Neural cell (in vitro differentiated cells): Measurements from ENCODE around the gene DCAF11. TPM values are rescaled to one million over a fixed set of nuclear protein-coding genes. Genes with fewer than 3 reads are reported as not detected.

Experiments
- H2AFZ ChIP-seq: fragments of 200-600, 300-800 bp; sonication (generic), shearing (Covaris generic); 2 replicates; pipeline ENCODE4 v1.6.0; 2014; ENCODE audit warnings: low read depth, mild to moderate bottlenecking, antibody characterized with exemption, low read length, moderate library complexity
- H3F3A ChIP-seq: fragments of 200-600 bp; shearing (Covaris generic); 2 replicates; pipeline ENCODE4 v1.6.1; 2016; ENCODE audit warnings: mild to moderate bottlenecking, moderate library complexity, mixed read lengths, antibody characterized with exemption, low read length; ENCODE audit not compliant: insufficient read depth, poor library complexity, severe bottlenecking
- H3K27ac ChIP-seq: fragments of 200-600, 300-800 bp; sonication (generic), shearing (Covaris generic); 2 replicates; pipeline ENCODE4 v1.5.1; 2014; ENCODE audit warnings: mild to moderate bottlenecking, low read length, moderate library complexity
- H3K27me3 ChIP-seq: fragments of 300-800, 200-600 bp; sonication (generic), shearing (Covaris generic); 2 replicates; pipeline ENCODE4 v1.6.0; 2014; ENCODE audit warnings: mild to moderate bottlenecking, low read depth, low read length, moderate library complexity; ENCODE audit not compliant: insufficient read depth
- H3K36me3 ChIP-seq: fragments of 300-800, 200-600 bp; sonication (generic), shearing (Covaris generic); 2 replicates; pipeline ENCODE4 v1.5.1; 2014; ENCODE audit warnings: mild to moderate bottlenecking, antibody characterized with exemption, low read length, moderate library complexity; ENCODE audit not compliant: insufficient read depth
- H3K4me2 ChIP-seq: fragments of 300-800, 200-600 bp; sonication (generic), shearing (Covaris generic); 2 replicates; pipeline ENCODE4 v1.6.0; 2014; ENCODE audit warnings: mild to moderate bottlenecking, low read length
- H3K4me3 ChIP-seq: fragments of 300-800, 200-600 bp; sonication (generic), shearing (Covaris generic); 2 replicates; pipeline ENCODE4 v1.5.1; 2014; ENCODE audit warnings: mild to moderate bottlenecking, low read length, moderate library complexity
- H3K79me2 ChIP-seq: fragments of 200-600 bp; shearing (Covaris generic); replicated peaks from 2 replicates; pipeline ENCODE4 v1.6.0; 2014; ENCODE audit warnings: mild to moderate bottlenecking, low read length, moderate library complexity; ENCODE audit not compliant: insufficient read depth
- H3K9ac ChIP-seq: fragments of 300-800, 200-600 bp; sonication (generic), shearing (Covaris generic); 2 replicates; pipeline ENCODE4 v1.6.1; 2016; ENCODE audit warnings: mild to moderate bottlenecking, low read length, mixed read lengths
- H3K9me2 ChIP-seq: fragments of 200-600 bp; shearing (Covaris generic); 2 replicates; pipeline ENCODE4 v1.6.1; 2016; ENCODE audit warnings: mild to moderate bottlenecking, low read length, mixed read lengths; ENCODE audit not compliant: insufficient read depth
- H3K9me3 ChIP-seq: fragments of 200-600, 300-800 bp; sonication (generic), shearing (Covaris generic); 2 replicates; pipeline ENCODE4 v1.6.1; 2016; ENCODE audit warnings: mild to moderate bottlenecking, mixed run types, low read length, moderate library complexity, mixed read lengths
- H4K20me1 ChIP-seq: fragments of 200-600 bp; shearing (Covaris generic); 2 replicates; pipeline ENCODE4 v1.6.1; 2016; ENCODE audit warnings: mild to moderate bottlenecking, mixed run types; ENCODE audit not compliant: insufficient read depth
- CTCF ChIP-seq: fragments of 450-650 bp; IDR thresholded peaks from 2 replicates; pipeline ENCODE4 v1.5.1; 2014; ENCODE audit warnings: antibody characterized with exemption, mild to moderate bottlenecking, moderate library complexity; ENCODE audit not compliant: poor library complexity, severe bottlenecking
- EP300 ChIP-seq: fragments of 450-650 bp; conservative IDR thresholded peaks from 2 replicates; pipeline ENCODE4 v1.6.1; 2014; ENCODE audit warnings: antibody characterized with exemption, mild to moderate bottlenecking, moderate library complexity; ENCODE audit not compliant: poor library complexity, severe bottlenecking
- EZH2 ChIP-seq: fragments of 200-600, 300-800 bp; shearing (Covaris generic), sonication (generic); IDR thresholded peaks from 2 replicates; pipeline ENCODE4 v1.6.1; 2014; ENCODE audit warnings: antibody characterized with exemption, low read length, borderline replicate concordance, mild to moderate bottlenecking; ENCODE audit not compliant: insufficient read depth, poor library complexity, severe bottlenecking
- MXI1 ChIP-seq: fragments of 450-650 bp; conservative IDR thresholded peaks from 2 replicates; pipeline ENCODE4 v1.6.1; 2014; ENCODE audit warnings: antibody characterized with exemption, mild to moderate bottlenecking; ENCODE audit not compliant: poor library complexity, severe bottlenecking
- POLR2AphosphoS5 ChIP-seq: IDR thresholded peaks from 2 replicates; pipeline ENCODE4 v1.6.1; 2012
- RAD21 ChIP-seq: fragments of 450-650 bp; conservative IDR thresholded peaks from 2 replicates; pipeline ENCODE4 v1.6.1; 2014; ENCODE audit warnings: antibody characterized with exemption, mild to moderate bottlenecking, moderate library complexity
- REST ChIP-seq: IDR thresholded peaks from 2 replicates; pipeline ENCODE4 v1.6.1; 2012; ENCODE audit warnings: borderline replicate concordance
- SMC3 ChIP-seq: fragments of 450-650 bp; conservative IDR thresholded peaks from 2 replicates; pipeline ENCODE4 v1.6.1; 2014; ENCODE audit warnings: antibody characterized with exemption, mild to moderate bottlenecking, moderate library complexity; ENCODE audit not compliant: poor library complexity
- TAF1 ChIP-seq: IDR thresholded peaks from 2 replicates; pipeline ENCODE4 v1.6.1; 2012; ENCODE audit warnings: low read depth
- polyA plus RNA-seq: library from polyadenylated mRNA; depleted of rRNA; stranded (reverse); fragments of >200 nt; gene quantifications from 2 replicates; pipeline ENCODE4 v1.2.3, GENCODE V29; 2014

Gene DCAF11
- polyA plus RNA-seq, 1 donor from 2014 or later: 74.5 TPM

GRCh38 chr14:24084440-24084839, 30.1 kb upstream of the DCAF11 start:
- H3K9ac ChIP-seq: no peak overlapping the region
- H3K9me2 ChIP-seq: no peaks in the 10 kb centered on the region
- no peak overlapping the region for H2AFZ ChIP-seq
- no peak overlapping the region for H3K4me3 ChIP-seq
- no peak overlapping the region for H3K27ac ChIP-seq
- no peaks in the 10 kb centered on the region for H3K36me3 ChIP-seq
- H3K79me2 ChIP-seq: no peaks in the 10 kb centered on the region
- no peaks in the 10 kb centered on the region for H3K9me3 ChIP-seq
- H3K27me3 ChIP-seq: no peaks in the 10 kb centered on the region
- H4K20me1 ChIP-seq: no peaks in the 10 kb centered on the region
- H3F3A ChIP-seq: no peaks in the 10 kb centered on the region
- TF ChIP-seq REST (no peak), MXI1 (no peak), EZH2 (no peak), SMC3 (no peak), TAF1 (no peak), EP300 (no peak), CTCF (no peak), POLR2AphosphoS5 (no peak)
- no peak overlapping the region for H3K4me2 ChIP-seq

GRCh38 chr14:24085215-24085614, 29.4 kb upstream of the DCAF11 start:
- no peak overlapping the region for H3K27ac ChIP-seq
- no peaks in the 10 kb centered on the region for H3K9me2 ChIP-seq
- no peaks in the 10 kb centered on the region for H3K79me2 ChIP-seq
- H3K9ac ChIP-seq: no peak overlapping the region
- no peak overlapping the region for H3K4me3 ChIP-seq
- no peak overlapping the region for H2AFZ ChIP-seq
- no peak overlapping the region for H3K4me2 ChIP-seq
- H3K36me3 ChIP-seq: no peaks in the 10 kb centered on the region
- H3K27me3 ChIP-seq: no peaks in the 10 kb centered on the region
- H4K20me1 ChIP-seq: no peaks in the 10 kb centered on the region
- no peaks in the 10 kb centered on the region for H3F3A ChIP-seq
- TF ChIP-seq EP300 (no peak), EZH2 (no peak), TAF1 (no peak), RAD21 (no peak), MXI1 (no peak), REST (no peak), POLR2AphosphoS5 (no peak), SMC3 (no peak), CTCF (no peak)
- H3K9me3 ChIP-seq: no peaks in the 10 kb centered on the region
